Activated CD8-positive, alpha-beta memory T cell treated with anti-CD3 and anti-CD28 coated beads for 36 hours (primary cell): ENCODE data around the gene PDGFC. TPM values are rescaled to one million over a fixed set of nuclear protein-coding genes. Genes with fewer than 3 reads are reported as not detected.

Experiments
- CTCF ChIA-PET: fragments of 350-600 bp; sonication (Branson Sonifier 250); formaldehyde crosslinking; loops from one replicate; lab custom pipeline; 2021; ENCODE audit warnings: antibody characterized with exemption; lab: Charles Lee
- POLR2A ChIA-PET: fragments of 350-600 bp; sonication (Branson Sonifier 250); formaldehyde crosslinking; loops from one replicate; lab custom pipeline; 2021; ENCODE audit warnings: antibody characterized with exemption; lab: Charles Lee
- total RNA-seq, 2 experiments: library from RNA; stranded (reverse); gene quantifications; one replicate each; pipeline ENCODE4 v1.2.3, GENCODE V29; 2021

PDGFC gene
- total RNA-seq, 2 experiments from 2014 or later = not detected

DNA sequence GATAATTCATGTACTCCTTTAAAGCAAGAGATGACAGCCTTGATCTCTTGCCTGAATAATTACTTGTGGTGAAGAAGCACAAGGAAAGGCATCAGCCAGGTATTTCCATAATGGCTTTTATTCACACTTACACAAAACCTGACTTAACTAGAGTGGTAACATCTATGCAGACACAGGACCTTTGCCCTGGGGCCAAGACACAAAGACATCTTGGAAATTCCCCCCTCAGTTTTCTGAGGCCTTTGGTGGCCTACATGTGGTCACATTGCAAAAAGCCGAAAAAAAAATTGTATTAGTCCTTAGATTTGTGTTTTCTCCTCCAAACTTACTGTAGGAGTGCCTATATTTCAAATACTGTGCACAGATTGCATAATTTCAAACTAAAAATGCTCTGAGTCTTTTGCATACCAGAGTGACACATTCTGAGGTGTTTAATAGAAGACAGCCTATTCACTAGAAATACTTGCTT lies 172.4 kb downstream of the PDGFC start:
- POLR2A ChIA-PET = no interaction called here

DNA sequence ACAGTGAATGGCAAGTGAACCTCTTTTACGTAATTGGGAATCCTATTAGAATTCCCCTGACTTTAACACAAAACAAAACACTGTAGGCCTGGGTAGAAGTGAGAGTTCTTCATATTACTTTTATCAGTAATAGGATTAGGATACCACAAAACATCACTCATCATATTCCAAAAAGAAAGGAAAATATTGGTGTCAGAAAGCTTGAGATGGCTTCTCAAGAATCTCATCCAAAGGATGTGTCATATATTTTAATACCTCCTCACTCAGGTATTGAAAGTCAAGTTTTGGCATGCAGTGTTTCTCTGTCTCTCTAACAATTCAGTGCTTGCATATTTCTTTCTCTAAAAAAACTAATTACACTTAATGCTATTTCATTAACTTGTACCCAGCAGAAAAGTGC lies 173.2 kb downstream of the PDGFC start:
- ChIA-PET POLR2A (no interaction called here), CTCF (no interaction called here)

More for the DNA sequence above, 172.4 kb downstream of the PDGFC start:
- CTCF ChIA-PET = no interaction called here

DNA sequence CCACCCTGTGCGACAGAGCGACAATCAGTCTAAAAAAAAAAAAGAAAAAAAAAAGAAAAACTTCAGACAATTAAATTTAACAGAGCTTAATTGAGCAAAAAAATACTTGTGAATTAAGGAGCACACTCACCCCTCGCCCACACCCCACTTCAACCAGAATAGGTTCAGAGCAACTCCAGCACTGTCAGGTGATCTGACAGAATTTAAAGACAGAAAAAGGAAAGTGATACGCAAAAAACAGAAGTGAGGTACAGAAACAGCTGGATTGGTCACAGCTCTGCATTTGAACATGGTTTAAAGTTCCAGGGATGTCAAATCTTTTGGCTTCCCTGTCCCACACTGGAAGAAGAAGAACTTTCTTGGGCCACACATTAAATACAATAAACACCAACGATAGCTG lies 174.4 kb downstream of the PDGFC start:
- ChIA-PET CTCF (no interaction called here), POLR2A (no interaction called here)

DNA sequence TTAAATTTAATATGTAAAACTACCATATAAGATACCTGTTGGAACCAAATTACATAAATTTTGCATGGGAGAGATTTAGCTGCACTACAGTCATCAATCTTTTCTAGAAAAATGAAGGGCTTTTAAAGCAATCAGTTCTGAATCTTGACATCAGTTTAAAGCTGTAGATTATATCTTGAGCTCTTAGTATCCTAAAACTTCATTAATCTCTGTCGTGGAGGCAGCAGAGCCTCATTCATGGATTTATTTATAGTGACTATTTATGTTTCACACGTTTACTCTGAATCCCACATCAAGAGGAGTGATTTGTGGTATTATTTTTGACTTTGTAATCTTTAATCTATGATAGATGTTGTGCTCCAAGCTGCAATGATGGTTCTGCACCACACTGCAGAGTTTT lies 175.9 kb downstream of the PDGFC start:
- ChIA-PET CTCF (no interaction called here), POLR2A (no interaction called here)

DNA sequence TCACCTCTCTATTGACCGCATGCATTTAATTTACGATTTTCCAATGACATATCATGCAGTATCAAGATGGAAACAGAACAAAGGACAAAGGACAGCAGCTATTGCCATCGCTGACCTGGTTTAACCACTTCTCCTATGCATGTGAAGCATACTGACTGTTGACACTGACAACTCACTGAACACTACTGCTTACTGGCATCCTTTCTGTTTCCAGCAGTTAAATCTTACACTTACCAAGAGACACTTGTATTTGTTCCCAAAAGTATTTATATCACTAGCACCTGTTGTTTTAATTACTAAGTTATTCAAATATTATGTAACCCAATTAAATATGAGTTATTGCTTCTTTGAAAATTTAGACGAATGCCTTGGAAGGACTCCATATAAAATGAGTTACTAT lies 176.7 kb downstream of the PDGFC start:
- POLR2A ChIA-PET = no interaction called here
- CTCF ChIA-PET = no interaction called here

DNA sequence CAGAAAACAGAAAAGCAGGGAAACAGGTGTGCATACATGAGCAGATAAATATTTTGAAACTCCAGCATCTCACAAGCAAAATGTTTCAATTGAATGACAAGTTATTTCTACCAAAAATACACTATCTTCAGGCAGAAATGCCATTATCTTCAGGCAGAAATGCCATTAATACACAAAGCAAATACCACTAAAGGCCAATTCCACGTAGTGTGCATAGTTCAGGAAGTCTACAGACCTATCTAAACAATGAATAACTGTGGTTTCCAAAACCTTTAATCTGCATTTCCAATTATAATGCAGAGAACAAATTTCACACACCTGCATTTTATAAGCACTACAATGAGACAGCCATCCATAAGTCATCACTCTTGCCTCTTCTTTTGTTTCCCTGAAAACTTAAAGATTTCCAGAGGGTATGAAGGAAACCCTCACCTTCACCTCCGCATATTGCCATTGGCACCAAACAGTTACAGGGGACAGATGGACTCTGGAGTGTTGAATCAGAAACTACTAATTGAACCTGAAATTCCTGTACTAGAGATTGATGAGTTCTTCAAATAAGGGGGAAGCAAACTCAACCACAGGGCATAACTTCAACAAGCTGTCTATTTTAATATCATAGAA lies 179.0 kb downstream of the PDGFC start:
- POLR2A ChIA-PET = no interaction called here
- CTCF ChIA-PET = no interaction called here

DNA sequence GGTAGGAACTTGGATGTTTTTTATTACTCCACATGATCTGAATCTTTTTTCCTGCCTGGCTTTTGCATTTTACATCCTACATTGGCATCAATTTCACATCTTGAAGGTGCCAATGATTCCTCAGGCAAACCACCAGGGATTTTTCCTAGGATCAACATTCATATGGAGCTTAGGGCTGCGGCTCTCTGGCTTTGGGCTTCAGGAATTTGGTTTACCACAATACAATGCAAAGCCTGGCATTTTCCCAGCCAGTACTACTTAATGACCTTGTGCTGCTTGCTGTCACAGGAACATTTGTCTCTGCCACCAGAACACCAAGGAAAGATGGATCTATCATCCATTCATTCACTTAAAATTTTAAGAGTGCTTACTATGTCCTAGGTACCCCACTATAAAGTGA lies 180.7 kb downstream of the PDGFC start:
- POLR2A ChIA-PET = no interaction called here
- CTCF ChIA-PET = no interaction called here

DNA sequence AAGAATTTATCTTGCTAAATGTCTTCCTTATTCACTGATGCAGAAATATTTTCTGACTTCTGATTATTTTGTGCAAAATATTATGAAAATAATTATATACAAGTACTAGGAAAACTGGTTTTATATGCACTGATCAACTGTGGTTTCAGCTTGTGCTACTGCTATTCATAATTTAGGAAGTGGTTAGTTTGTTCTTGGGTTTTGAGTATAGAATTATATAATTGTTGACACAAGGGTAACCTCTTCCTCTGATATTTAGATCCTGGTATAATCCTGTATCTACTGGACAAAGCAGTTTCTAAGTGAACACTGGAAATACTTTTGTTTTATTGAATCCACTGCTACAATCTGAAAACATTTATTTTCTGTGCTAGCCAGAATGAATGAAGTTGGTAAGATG lies 182.8 kb downstream of the PDGFC start:
- POLR2A ChIA-PET = no interaction called here
- CTCF ChIA-PET = no interaction called here

DNA sequence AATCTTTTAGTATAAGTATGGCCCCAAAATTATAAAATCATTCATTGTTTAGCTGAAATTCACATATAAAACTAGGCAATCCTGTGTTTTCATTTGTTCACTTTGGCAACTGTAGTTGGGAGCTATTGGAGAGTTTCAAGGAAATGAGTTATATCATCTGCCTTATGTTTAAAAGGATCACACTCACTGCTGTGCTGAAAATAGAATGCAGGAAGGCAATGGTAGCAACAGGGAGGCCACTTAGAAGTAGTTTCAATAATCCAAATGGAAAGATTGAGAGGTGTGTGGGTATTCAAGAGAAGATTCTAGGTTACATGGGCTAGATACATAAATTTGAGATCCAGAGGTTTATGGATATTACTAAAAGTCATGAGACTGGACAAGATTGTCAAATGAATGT lies 184.9 kb downstream of the PDGFC start:
- ChIA-PET POLR2A (no interaction called here), CTCF (no interaction called here)

DNA sequence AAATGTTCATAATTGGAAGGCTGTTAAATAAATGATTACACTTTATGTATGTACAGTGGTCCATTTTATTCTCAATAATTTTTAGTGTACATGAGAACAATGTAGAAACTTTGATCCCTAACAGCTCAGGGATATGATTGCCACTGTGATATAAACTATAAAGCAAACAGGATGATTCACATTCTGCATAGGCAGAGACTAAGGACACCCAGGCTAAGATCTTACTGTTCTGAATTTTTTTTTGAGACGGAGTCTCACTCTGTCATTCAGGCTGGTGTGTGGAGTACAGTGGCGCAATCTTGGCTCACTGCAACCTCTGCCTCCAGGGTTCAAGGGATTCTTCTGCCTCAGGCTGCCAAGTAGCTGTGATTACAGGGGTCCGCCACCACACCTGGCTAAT lies 186.6 kb downstream of the PDGFC start:
- POLR2A ChIA-PET = no interaction called here
- CTCF ChIA-PET = no interaction called here

DNA sequence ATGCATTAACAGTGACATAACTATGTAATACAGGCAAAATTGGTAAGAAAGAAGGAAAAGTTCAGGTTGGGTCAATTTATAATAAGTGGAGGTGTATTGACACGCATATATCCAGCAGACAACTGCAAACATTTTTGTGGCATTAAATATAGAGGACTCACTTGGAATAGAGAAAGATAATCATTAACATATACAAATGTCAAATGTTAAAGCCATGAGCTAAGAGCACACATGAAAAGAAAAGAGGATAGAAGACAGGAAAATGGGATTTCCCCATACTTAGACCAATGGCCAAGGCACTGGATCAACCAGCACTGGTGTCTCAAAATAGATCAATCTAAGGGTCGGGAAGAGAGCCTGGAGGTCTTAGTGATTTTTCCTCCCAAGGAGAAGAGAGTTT lies 187.6 kb downstream of the PDGFC start:
- CTCF ChIA-PET = no interaction called here
- POLR2A ChIA-PET = no interaction called here

DNA sequence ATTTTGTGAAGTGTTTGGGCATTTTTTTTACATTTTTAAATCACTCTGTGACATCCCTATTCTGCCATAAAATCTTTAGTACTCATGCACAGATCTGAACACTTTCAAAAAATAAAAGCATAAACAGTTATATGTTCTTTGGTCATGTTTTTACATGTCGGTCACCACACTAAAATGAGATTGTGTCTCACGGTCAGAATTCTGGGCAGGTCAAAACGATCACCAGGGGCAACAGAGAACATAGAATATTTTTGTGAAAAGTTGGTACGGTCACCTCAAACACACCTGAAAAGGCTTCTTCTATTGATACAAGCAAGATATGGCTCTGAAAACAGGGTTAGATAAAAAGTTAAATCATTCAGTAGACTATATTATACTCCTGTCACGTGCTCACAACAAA lies 189.1 kb downstream of the PDGFC start:
- ChIA-PET POLR2A (no interaction called here), CTCF (no interaction called here)

DNA sequence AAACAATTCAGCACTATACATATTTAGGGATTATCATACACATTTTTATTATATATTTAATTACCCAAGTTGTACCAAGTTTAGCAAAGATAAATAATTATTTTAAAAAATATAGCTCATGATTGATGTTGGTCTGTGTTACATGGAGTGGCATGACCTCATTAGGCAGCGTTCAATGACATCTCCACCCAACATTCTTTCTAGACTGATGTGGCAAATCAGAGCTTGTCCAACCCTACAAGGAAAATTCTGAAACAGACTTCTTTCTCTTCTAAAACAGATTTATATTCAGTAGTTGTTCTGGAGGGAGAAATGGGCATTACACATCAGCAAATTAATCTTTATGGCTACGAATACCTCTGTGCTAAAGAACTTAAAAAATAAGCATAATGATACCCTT lies 189.7 kb downstream of the PDGFC start:
- CTCF ChIA-PET = no interaction called here

DNA sequence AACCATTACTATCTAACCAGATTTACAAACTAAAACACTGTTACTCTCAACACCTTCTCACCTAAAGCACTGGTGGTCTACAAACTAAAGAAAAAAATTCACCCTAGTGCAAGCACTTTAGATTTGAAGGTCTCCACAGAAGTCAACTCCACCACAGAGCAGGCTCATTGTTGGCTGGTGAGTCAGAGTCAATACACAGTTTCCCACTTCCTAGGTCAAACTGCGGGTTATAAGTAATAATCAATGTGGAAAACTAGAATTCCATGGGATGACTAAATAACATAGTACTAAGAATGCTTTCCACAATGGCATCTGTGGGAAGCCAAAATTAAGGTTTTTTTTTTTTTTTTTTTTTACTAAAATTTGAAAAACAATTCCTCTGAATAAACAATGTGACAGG lies 191.8 kb downstream of the PDGFC start:
- CTCF ChIA-PET = no interaction called here
- POLR2A ChIA-PET = no interaction called here

More for the DNA sequence above, 189.7 kb downstream of the PDGFC start:
- POLR2A ChIA-PET = no interaction called here

DNA sequence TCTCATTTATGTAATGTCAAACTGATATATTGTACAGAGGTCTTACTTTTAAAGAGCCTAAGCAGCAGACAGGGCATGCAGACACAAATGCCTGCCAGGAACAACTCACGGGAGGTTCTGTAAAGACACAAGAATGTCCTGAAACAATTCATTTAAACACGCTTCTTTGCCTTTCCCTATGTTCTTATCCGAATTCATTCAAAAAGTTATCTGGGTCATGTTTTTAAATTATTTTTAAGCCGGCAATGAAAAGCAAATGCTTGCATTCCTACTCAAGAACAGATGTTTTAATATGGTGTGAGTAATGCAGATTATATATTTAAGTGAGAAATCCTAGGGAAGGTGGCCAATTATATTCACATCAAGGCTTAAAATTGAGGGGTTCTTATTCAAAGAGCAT lies 192.6 kb downstream of the PDGFC start:
- POLR2A ChIA-PET = no interaction called here
- CTCF ChIA-PET = no interaction called here

DNA sequence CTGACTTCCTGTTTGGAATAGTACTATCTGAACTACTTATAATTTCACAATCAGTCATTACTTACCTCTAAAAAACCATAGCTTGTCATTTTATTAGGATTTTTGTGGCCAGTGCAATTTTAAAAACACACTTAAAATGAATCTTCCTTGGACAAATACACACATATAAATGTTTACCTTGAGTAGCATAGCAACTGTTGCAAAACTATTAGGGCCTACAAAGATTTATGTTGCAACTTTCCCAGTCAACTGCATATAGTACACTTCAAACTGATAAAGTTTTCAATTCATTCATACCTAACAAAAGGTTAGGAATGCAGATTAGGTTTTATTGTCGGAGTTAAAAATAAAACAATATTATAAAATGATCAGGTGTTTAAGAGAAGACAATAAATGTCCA lies 193.0 kb downstream of the PDGFC start:
- POLR2A ChIA-PET = no interaction called here
- CTCF ChIA-PET = no interaction called here

DNA sequence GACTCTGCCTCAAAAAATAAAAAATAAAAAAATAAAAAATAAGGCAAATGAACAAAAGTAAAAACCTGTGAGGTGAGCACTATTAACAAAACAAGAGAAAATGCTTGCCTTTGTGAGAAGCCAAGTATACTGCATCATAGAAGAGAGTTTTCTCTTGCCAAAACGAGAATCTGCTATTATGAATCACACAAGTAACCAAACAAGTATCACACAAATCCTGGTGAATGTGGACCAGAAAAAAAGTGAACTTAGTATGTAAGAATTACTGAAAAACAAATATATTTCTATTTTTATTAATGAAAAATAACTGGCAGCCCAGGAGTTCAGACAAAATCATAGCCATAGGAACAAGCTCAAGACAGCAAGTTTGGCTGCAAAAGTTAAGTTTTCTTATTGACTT lies 193.5 kb downstream of the PDGFC start:
- ChIA-PET POLR2A (no interaction called here), CTCF (no interaction called here)

DNA sequence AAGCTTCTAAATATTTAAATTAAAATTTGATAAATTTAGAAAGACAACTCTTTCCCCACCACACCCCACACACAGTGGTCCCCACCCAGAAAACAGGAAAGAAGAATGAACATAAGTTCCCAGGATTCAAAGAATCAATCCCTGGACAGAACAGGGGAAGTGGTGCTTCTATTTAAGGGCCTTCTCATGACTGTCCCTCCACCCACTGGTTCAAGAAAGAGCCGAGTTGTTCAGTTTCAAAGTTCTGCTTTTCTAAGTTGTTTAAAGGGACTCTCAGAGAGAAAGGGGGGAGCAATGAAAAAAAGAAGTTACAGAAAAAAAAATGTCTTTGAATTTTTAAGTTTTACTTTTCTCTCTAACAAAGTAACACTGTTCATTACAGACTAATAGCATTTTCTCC lies 195.8 kb downstream of the PDGFC start:
- ChIA-PET CTCF (no interaction called here), POLR2A (no interaction called here)

DNA sequence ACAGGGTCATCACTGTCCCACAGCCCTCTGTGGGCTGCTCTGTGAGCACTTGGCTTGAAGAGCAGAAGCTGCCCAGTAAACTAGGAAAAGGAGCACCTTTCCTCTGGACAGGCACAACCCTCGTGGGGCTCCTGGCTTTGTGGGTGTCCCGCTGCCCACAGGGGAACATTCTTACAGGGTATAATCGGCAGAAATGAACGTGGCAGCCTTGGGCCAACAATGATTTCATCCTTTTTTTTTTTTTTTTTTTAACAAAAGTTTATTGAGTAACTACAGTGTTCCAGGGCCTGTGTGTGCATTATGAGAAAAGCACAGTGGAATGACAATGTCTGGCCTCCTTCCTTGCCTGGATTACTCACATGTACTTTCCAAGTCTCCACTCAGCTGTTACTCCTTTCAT lies 197.2 kb downstream of the PDGFC start:
- ChIA-PET POLR2A (no interaction called here), CTCF (no interaction called here)

DNA sequence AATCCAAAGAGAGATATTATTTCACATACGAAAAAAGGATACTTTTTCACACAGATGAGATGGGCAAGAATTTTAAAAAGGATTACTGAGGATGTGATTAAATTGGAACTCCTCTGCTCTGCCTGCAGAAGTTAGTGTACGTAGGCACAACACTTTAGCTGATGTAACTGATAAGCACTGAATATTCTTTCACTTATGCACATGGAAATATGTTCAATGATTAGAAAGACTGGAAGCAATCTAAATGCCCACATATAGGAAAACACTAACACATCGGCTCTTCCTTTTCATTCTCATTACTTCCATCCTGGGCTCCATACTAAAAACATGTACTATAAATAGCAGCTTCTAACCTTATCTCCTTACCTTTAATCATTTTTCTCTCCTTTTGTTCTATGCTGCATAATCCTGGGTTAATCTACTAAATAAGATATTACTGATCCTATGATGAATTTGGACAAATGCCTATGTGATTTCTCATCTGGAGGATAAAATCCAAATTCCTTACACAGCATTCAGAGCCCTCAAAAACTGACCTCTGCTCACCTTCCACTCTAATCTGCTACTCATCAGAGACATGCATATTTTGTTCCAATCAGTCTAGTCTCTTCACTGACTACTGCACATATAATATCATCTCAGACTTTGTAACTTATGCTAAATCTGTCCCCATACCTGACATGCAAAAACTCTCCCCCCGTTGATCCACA lies 197.8 kb downstream of the PDGFC start:
- CTCF ChIA-PET = no interaction called here

DNA sequence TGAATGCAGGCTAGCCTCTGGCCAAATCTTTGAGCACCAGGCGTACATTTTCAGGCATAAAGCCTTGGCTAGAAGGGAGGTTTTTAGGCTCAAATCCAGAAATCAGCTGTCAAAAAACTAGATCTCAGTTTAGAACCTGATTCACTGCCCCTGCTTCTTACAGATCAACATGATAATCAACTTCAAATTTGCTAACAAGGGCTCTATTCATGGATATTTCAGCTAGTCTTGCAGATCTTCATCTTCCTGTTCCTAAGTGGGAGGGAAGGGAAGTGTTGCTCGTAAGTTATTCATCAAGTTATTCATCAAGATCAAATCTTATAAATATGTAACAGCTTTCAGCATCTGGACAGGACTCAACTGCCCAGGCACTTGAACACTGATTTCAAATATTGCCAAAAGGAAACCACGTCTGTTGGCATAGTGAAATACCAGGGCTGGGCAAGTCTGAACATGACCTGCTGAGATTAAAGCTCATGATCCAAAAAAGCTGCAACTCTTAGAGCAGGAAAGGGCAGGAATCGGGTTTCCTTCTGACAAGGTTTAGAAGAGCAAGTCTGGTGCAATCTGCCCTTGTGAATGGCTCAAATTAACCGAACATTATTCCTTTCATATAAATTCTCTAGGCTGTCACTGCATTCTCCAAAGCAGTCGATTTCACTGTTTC lies 200.3 kb downstream of the PDGFC start:
- ChIA-PET POLR2A (no interaction called here), CTCF (no interaction called here)

More for the DNA sequence above, 197.8 kb downstream of the PDGFC start:
- POLR2A ChIA-PET = no interaction called here
